ENCODE results near the gene GLDN.

The GLDN gene

DNA sequence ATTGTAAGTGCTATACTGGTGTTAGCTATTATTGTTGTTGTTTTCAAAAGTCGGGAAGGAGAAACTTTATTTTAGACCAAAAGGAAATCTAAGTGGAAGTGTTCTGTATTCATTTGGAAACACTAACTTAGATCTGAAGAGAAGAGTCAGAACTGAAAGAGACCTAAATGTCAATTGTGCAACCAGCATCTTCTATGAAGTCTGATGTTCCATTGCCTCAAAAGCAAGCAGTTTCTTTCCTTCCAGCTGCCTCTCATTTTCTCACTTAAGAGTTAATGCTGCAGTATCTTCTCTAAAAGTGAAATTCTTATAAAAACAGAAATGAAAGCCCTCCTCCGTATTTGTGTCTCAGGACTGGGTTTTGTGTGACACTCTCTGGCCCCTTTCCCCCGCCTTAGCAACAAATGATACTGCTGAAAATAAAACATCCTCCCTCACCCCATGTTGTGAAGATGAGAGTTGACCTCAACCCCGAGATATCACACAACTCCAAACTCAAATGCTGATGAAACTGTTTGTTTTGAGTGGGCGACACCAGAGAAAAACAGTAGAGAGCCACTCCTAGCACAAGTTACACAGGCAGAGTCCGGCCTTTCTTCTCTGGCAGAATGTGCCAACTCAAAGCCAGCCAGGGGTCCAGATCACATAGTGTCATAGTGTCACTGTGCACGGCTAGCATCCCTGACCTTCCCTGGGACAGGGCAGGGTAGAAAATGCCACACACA is 48.9 kb downstream of the GLDN start:
- no peaks in the 10 kb centered on the region for H3K27me3 ChIP-seq (ENCODE audit: insufficient read depth, low read length)
- peaks cover 2% of the 10 kb centered on the region; the same call in 1 of the 2 replicates for H3K9me3 ChIP-seq (ENCODE audit: insufficient read depth, low read depth, low read length)
- H3K4me1 ChIP-seq (ENCODE audit: insufficient read depth, low read length) = peaks cover 20% of the 10 kb centered on the region
- H3K4me3 ChIP-seq (ENCODE audit: low read length) = no peak overlapping the region
- H3K36me3 ChIP-seq (ENCODE audit: insufficient read depth, low read length) = no peaks in the 10 kb centered on the region
- H3K9ac ChIP-seq (ENCODE audit: low read depth, low read length) = no peak overlapping the region
- WGBS = 71% methylated on average over 7 of the region's 7 CpGs
- peak overlapping the region; percentile 60 for H3K27ac ChIP-seq (ENCODE audit: low read depth, low read length)

DNA sequence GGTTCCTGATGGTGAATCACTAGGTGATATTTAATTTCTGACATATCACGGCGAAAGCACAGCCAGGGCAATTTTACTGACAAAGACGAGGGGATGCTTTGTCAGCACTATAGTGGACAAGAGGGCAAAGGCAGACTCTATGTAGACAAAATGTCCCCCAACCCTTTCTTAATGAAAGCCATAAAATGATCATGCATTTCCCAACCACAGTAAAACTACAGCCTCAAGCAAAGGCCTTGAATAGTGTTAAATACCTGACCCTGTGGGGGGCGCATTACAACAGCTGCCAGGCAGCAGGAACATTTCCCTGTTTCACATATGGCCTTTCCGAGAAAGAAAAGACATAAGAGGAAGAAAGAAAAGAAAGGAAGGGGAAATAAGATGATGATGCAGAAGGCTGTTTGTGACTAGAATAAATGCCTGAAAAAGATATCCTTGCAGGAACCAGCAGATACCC is 49.5 kb downstream of the GLDN start:
- H3K4me3 ChIP-seq (ENCODE audit: low read length) = no peak overlapping the region
- H3K9me3 ChIP-seq (ENCODE audit: insufficient read depth, low read depth, low read length) = peaks cover 2% of the 10 kb centered on the region; the same call in 1 of the 2 replicates
- peaks cover 20% of the 10 kb centered on the region for H3K4me1 ChIP-seq (ENCODE audit: insufficient read depth, low read length)

DNA sequence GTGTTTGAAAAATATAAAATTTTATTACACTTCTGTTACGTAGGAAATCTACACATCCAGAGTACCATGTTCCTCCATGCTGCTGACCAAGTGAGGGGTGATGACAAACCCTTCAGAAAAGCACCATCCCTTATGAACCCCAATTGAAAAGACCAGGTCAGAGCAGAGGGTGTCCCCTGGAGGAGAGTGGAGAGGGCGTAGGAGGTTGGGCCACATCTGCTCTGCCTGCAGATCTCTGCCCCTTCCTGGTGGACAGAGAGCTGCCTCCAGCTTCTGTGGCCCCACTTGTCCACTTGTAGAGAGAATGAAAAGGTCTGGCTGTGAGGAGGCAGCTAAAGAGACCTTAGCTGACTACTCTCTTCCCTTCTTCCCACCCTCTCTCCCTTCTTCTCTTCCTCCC is 55.5 kb downstream of the GLDN start:
- H3K9me3 ChIP-seq (ENCODE audit: insufficient read depth, low read depth, low read length) = peaks cover 1% of the 10 kb centered on the region; the same call in 1 of the 2 replicates
- no peaks in the 10 kb centered on the region for H3K27me3 ChIP-seq (ENCODE audit: insufficient read depth, low read length)
- H3K9ac ChIP-seq (ENCODE audit: low read depth, low read length) = no peak overlapping the region
- H3K4me3 ChIP-seq (ENCODE audit: low read length) = no peak overlapping the region
- H3K36me3 ChIP-seq (ENCODE audit: insufficient read depth, low read length) = no peaks in the 10 kb centered on the region
- H3K27ac ChIP-seq (ENCODE audit: low read depth, low read length) = no peak overlapping the region
- 75% methylated on average over 1 of the region's 2 CpGs for WGBS
- peaks cover 6% of the 10 kb centered on the region for H3K4me1 ChIP-seq (ENCODE audit: insufficient read depth, low read length)

More for the DNA sequence above, 49.5 kb downstream of the GLDN start:
- no peak overlapping the region for H3K9ac ChIP-seq (ENCODE audit: low read depth, low read length)
- no peaks in the 10 kb centered on the region for H3K27me3 ChIP-seq (ENCODE audit: insufficient read depth, low read length)
- H3K36me3 ChIP-seq (ENCODE audit: insufficient read depth, low read length) = no peaks in the 10 kb centered on the region
- WGBS = 68% methylated on average over 5 of the region's 5 CpGs
- H3K27ac ChIP-seq (ENCODE audit: low read depth, low read length) = peak overlapping the region; percentile 60

GRCh38 chr15:51398626-51399025 is 57.2 kb downstream of the GLDN start:
- Histone ChIP-seq H3K27ac (ENCODE audit: low read depth, low read length) (no peak overlapping the region), H3K9me3 (ENCODE audit: insufficient read depth, low read depth, low read length) (no peaks in the 10 kb centered on the region), H3K9ac (ENCODE audit: low read depth, low read length) (no peak overlapping the region), H3K4me1 (ENCODE audit: insufficient read depth, low read length) (peaks cover 5% of the 10 kb centered on the region), H3K36me3 (ENCODE audit: insufficient read depth, low read length) (no peaks in the 10 kb centered on the region), H3K27me3 (ENCODE audit: insufficient read depth, low read length) (no peaks in the 10 kb centered on the region), H3K4me3 (ENCODE audit: low read length) (no peak overlapping the region)
- WGBS = 79% methylated on average over 9 of the region's 9 CpGs

- Histone ChIP-seq H3K9ac (ENCODE audit: low read depth, low read length) (no peak overlapping the region), H3K9me3 (ENCODE audit: insufficient read depth, low read depth, low read length) (no peaks in the 10 kb centered on the region), H3K36me3 (ENCODE audit: insufficient read depth, low read length) (no peaks in the 10 kb centered on the region), H3K4me1 (ENCODE audit: insufficient read depth, low read length) (peaks cover 10% of the 10 kb centered on the region; the same call in 1 of the 2 replicates), H3K27ac (ENCODE audit: low read depth, low read length) (no peak overlapping the region), H3K27me3 (ENCODE audit: insufficient read depth, low read length) (no peaks in the 10 kb centered on the region), H3K4me3 (ENCODE audit: low read length) (no peak overlapping the region)
- 88% methylated on average over 7 of the region's 7 CpGs for WGBS
Measured at GRCh38 chr15:51401051-51401780, 59.8 kb downstream of the GLDN start.

GRCh38 chr15:51401872-51402517 is 60.5 kb downstream of the GLDN start:
- WGBS = 57% methylated on average over 12 of the region's 12 CpGs
- Histone ChIP-seq H3K4me3 (ENCODE audit: low read length) (no peak overlapping the region), H3K27me3 (ENCODE audit: insufficient read depth, low read length) (no peaks in the 10 kb centered on the region), H3K9ac (ENCODE audit: low read depth, low read length) (no peak overlapping the region), H3K9me3 (ENCODE audit: insufficient read depth, low read depth, low read length) (no peaks in the 10 kb centered on the region), H3K4me1 (ENCODE audit: insufficient read depth, low read length) (peaks cover 10% of the 10 kb centered on the region; the same call in 1 of the 2 replicates), H3K36me3 (ENCODE audit: insufficient read depth, low read length) (no peaks in the 10 kb centered on the region), H3K27ac (ENCODE audit: low read depth, low read length) (no peak overlapping the region)

- H3K9me3 ChIP-seq (ENCODE audit: insufficient read depth, low read depth, low read length) = no peaks in the 10 kb centered on the region
- H3K27ac ChIP-seq (ENCODE audit: low read depth, low read length) = no peak overlapping the region
- H3K4me1 ChIP-seq (ENCODE audit: insufficient read depth, low read length) = peaks cover 10% of the 10 kb centered on the region; the same call in 1 of the 2 replicates
- no peak overlapping the region for H3K4me3 ChIP-seq (ENCODE audit: low read length)
- 88% methylated on average over 8 of the region's 8 CpGs for WGBS
- H3K9ac ChIP-seq (ENCODE audit: low read depth, low read length) = no peak overlapping the region
- no peaks in the 10 kb centered on the region for H3K36me3 ChIP-seq (ENCODE audit: insufficient read depth, low read length)
- no peaks in the 10 kb centered on the region for H3K27me3 ChIP-seq (ENCODE audit: insufficient read depth, low read length)
Measured at GRCh38 chr15:51403072-51403878, 61.8 kb downstream of the GLDN start.

- Histone ChIP-seq H3K9me3 (ENCODE audit: insufficient read depth, low read depth, low read length) (no peaks in the 10 kb centered on the region), H3K36me3 (ENCODE audit: insufficient read depth, low read length) (no peaks in the 10 kb centered on the region), H3K27ac (ENCODE audit: low read depth, low read length) (no peak overlapping the region), H3K27me3 (ENCODE audit: insufficient read depth, low read length) (no peaks in the 10 kb centered on the region), H3K4me1 (ENCODE audit: insufficient read depth, low read length) (peaks cover 10% of the 10 kb centered on the region; the same call in 1 of the 2 replicates), H3K4me3 (ENCODE audit: low read length) (no peak overlapping the region), H3K9ac (ENCODE audit: low read depth, low read length) (no peak overlapping the region)
- WGBS = 93% methylated on average over 9 of the region's 9 CpGs
Measured at GRCh38 chr15:51403946-51404695, 62.7 kb downstream of the GLDN start.

GRCh38 chr15:51405693-51406523 is 64.5 kb downstream of the GLDN start:
- Histone ChIP-seq H3K27me3 (ENCODE audit: insufficient read depth, low read length) (no peaks in the 10 kb centered on the region), H3K36me3 (ENCODE audit: insufficient read depth, low read length) (no peaks in the 10 kb centered on the region), H3K9ac (ENCODE audit: low read depth, low read length) (no peak overlapping the region), H3K4me3 (ENCODE audit: low read length) (no peak overlapping the region), H3K9me3 (ENCODE audit: insufficient read depth, low read depth, low read length) (no peaks in the 10 kb centered on the region), H3K4me1 (ENCODE audit: insufficient read depth, low read length) (peaks cover 10% of the 10 kb centered on the region; the same call in 1 of the 2 replicates), H3K27ac (ENCODE audit: low read depth, low read length) (no peak overlapping the region)
- WGBS = 87% methylated on average over 11 of the region's 11 CpGs

Measured in HUES64 (cell line).